ENCODE data around the gene RIBC2.

RIBC2 gene

DNA sequence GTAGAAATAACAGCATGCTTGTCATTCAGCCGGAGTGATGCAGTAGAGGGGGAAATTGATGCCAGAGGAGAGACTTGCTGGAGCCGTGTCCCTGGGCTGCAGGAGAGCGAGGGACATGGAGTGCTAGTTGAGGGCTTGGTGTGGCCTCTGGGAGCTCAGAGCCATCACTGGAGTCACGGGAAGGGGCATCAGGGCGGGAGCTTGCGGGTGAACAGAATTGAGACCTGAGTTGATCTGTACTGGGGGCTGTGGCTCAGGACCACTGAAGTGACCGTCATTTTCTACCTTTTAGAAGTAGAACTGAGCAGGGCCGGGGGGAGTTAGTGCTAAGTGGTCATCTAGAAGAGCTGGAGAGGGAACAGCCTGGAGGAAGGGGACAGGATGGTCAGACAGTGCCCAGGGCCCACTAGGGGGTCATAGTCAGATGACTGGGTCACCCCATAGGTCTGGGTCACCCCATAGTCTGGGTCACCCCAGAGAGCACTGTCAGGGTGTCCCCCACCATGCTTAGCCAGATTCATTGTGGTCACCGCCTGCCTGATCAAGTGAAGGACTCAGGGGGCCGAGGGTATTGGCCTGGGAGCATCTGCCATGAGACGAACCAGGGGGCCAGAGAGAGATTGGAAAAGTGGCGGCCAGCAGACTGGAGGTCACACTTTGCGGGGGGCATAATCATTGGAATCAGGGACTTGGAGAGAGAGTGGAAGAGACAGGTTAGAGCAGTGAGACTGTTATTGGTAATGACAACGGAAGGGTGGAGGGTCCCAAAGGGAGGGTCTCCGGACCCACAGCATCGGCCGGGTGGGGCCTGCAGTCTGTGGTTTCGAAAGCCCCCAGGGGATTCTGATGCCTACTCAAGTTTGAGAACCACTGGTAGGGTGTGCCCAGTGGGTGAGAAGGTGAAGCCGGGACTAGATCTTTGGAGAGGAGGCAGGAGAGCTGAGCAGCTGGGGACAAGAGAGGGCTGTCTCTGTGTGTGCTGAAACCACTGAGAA is 15.2 kb downstream of the RIBC2 start:
- no peak; the same call in 2 of the 3 replicates for ATAC-seq
- TF ChIP-seq, protein P1, sequence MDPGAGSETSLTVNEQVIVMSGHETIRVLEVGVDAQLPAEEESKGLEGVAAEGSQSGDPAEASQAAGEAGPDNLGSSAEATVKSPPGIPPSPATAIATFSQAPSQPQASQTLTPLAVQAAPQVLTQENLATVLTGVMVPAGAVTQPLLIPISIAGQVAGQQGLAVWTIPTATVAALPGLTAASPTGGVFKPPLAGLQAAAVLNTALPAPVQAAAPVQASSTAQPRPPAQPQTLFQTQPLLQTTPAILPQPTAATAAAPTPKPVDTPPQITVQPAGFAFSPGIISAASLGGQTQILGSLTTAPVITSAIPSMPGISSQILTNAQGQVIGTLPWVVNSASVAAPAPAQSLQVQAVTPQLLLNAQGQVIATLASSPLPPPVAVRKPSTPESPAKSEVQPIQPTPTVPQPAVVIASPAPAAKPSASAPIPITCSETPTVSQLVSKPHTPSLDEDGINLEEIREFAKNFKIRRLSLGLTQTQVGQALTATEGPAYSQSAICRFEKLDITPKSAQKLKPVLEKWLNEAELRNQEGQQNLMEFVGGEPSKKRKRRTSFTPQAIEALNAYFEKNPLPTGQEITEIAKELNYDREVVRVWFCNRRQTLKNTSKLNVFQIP (CRISPR knock-in tag; IDR thresholded peaks at IDR 0.05; ENCODE audit: borderline replicate concordance, low read depth): no peak
- no peak for TF ChIP-seq GLIS3 (CRISPR knock-in tag; IDR thresholded peaks at IDR 0.05)
- TF ChIP-seq, protein P2, sequence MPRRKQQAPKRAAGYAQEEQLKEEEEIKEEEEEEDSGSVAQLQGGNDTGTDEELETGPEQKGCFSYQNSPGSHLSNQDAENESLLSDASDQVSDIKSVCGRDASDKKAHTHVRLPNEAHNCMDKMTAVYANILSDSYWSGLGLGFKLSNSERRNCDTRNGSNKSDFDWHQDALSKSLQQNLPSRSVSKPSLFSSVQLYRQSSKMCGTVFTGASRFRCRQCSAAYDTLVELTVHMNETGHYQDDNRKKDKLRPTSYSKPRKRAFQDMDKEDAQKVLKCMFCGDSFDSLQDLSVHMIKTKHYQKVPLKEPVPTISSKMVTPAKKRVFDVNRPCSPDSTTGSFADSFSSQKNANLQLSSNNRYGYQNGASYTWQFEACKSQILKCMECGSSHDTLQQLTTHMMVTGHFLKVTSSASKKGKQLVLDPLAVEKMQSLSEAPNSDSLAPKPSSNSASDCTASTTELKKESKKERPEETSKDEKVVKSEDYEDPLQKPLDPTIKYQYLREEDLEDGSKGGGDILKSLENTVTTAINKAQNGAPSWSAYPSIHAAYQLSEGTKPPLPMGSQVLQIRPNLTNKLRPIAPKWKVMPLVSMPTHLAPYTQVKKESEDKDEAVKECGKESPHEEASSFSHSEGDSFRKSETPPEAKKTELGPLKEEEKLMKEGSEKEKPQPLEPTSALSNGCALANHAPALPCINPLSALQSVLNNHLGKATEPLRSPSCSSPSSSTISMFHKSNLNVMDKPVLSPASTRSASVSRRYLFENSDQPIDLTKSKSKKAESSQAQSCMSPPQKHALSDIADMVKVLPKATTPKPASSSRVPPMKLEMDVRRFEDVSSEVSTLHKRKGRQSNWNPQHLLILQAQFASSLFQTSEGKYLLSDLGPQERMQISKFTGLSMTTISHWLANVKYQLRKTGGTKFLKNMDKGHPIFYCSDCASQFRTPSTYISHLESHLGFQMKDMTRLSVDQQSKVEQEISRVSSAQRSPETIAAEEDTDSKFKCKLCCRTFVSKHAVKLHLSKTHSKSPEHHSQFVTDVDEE (CRISPR knock-in tag; IDR thresholded peaks at IDR 0.05): no peak
- TF ChIP-seq TCF4 (CRISPR knock-in tag; IDR thresholded peaks at IDR 0.05; ENCODE audit: borderline replicate concordance): no peak
- TF ChIP-seq, protein P3, sequence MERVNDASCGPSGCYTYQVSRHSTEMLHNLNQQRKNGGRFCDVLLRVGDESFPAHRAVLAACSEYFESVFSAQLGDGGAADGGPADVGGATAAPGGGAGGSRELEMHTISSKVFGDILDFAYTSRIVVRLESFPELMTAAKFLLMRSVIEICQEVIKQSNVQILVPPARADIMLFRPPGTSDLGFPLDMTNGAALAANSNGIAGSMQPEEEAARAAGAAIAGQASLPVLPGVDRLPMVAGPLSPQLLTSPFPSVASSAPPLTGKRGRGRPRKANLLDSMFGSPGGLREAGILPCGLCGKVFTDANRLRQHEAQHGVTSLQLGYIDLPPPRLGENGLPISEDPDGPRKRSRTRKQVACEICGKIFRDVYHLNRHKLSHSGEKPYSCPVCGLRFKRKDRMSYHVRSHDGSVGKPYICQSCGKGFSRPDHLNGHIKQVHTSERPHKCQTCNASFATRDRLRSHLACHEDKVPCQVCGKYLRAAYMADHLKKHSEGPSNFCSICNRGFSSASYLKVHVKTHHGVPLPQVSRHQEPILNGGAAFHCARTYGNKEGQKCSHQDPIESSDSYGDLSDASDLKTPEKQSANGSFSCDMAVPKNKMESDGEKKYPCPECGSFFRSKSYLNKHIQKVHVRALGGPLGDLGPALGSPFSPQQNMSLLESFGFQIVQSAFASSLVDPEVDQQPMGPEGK (CRISPR knock-in tag; IDR thresholded peaks at IDR 0.05; ENCODE audit: borderline replicate concordance): no peak
- TF ChIP-seq ZFP30 (CRISPR knock-in tag; IDR thresholded peaks at IDR 0.05): no peak
- TF ChIP-seq SNAI2 (CRISPR knock-in tag; IDR thresholded peaks at IDR 0.05): no peak
- no peak for TF ChIP-seq RARB (CRISPR knock-in tag; IDR thresholded peaks at IDR 0.05)
- TF ChIP-seq, protein P4, sequence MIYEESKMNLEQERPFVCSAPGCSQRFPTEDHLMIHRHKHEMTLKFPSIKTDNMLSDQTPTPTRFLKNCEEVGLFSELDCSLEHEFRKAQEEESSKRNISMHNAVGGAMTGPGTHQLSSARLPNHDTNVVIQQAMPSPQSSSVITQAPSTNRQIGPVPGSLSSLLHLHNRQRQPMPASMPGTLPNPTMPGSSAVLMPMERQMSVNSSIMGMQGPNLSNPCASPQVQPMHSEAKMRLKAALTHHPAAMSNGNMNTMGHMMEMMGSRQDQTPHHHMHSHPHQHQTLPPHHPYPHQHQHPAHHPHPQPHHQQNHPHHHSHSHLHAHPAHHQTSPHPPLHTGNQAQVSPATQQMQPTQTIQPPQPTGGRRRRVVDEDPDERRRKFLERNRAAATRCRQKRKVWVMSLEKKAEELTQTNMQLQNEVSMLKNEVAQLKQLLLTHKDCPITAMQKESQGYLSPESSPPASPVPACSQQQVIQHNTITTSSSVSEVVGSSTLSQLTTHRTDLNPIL (CRISPR knock-in tag; IDR thresholded peaks at IDR 0.05; ENCODE audit: low read depth): no peak
- no peak for TF ChIP-seq ZC3H10 (CRISPR knock-in tag; IDR thresholded peaks at IDR 0.05)
- no peak for TF ChIP-seq ZFP3 (CRISPR knock-in tag; IDR thresholded peaks at IDR 0.05)
- no peak for TF ChIP-seq ISL1 (CRISPR knock-in tag; IDR thresholded peaks at IDR 0.05)
- no peak for TF ChIP-seq BACH2 (CRISPR knock-in tag; IDR thresholded peaks at IDR 0.05; ENCODE audit: borderline replicate concordance)

DNA sequence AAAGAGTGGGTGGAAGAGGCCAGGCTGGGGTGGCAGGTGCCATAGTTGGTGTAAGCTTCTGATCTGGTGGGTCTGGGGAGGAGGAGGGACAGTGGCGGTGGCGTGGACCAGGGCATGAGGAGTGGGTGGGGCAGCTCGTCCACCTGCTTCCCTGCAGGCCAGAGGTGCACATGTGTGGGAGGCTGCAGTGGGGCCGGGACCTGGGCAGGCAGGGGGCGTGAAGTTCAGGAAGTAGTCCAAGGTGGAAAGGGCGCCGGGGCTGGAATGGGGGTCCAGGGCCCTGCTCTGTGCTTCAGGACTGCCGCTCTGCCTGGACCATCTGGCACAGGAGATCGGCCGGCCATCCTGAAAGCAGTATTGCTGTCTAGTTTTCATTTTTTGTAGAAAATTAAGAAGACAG is 15.9 kb downstream of the RIBC2 start:
- ATAC-seq: no peak

More for the DNA sequence above, 15.9 kb downstream of the RIBC2 start:
- no peak for TF ChIP-seq ESRRG (CRISPR knock-in tag; IDR thresholded peaks at IDR 0.05)
- TF ChIP-seq TCF4 (CRISPR knock-in tag; IDR thresholded peaks at IDR 0.05; ENCODE audit: borderline replicate concordance): no peak
- TF ChIP-seq ARNTL (CRISPR knock-in tag; IDR thresholded peaks at IDR 0.05; ENCODE audit: borderline replicate concordance, low read depth): no peak
- no peak for TF ChIP-seq RARB (CRISPR knock-in tag; IDR thresholded peaks at IDR 0.05)
- no peak for TF ChIP-seq ZNF8 (CRISPR knock-in tag; IDR thresholded peaks at IDR 0.05)
- TF ChIP-seq, protein P5, sequence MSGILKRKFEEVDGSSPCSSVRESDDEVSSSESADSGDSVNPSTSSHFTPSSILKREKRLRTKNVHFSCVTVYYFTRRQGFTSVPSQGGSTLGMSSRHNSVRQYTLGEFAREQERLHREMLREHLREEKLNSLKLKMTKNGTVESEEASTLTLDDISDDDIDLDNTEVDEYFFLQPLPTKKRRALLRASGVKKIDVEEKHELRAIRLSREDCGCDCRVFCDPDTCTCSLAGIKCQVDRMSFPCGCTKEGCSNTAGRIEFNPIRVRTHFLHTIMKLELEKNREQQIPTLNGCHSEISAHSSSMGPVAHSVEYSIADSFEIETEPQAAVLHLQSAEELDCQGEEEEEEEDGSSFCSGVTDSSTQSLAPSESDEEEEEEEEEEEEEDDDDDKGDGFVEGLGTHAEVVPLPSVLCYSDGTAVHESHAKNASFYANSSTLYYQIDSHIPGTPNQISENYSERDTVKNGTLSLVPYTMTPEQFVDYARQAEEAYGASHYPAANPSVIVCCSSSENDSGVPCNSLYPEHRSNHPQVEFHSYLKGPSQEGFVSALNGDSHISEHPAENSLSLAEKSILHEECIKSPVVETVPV (CRISPR knock-in tag; IDR thresholded peaks at IDR 0.05): no peak
- TF ChIP-seq TOX (CRISPR knock-in tag; IDR thresholded peaks at IDR 0.05; ENCODE audit: borderline replicate concordance): no peak
- TF ChIP-seq OSR1 (CRISPR knock-in tag; IDR thresholded peaks at IDR 0.05): no peak
- TF ChIP-seq GLIS3 (CRISPR knock-in tag; IDR thresholded peaks at IDR 0.05): no peak
- TF ChIP-seq ZNF70 (CRISPR knock-in tag; IDR thresholded peaks at IDR 0.05): no peak
- TF ChIP-seq ISL1 (CRISPR knock-in tag; IDR thresholded peaks at IDR 0.05): no peak
- TF ChIP-seq ZNF565 (CRISPR knock-in tag; conservative IDR thresholded peaks at IDR 0.05; ENCODE audit: low read depth): no peak
- TF ChIP-seq, protein P3 (CRISPR knock-in tag; IDR thresholded peaks at IDR 0.05; ENCODE audit: borderline replicate concordance): no peak
- TF ChIP-seq CSDC2 (CRISPR knock-in tag; IDR thresholded peaks at IDR 0.05): no peak
- TF ChIP-seq ZFP30 (CRISPR knock-in tag; IDR thresholded peaks at IDR 0.05): no peak
- TF ChIP-seq PPARA (CRISPR knock-in tag; IDR thresholded peaks at IDR 0.05; ENCODE audit: borderline replicate concordance): no peak
- TF ChIP-seq, protein P2 (CRISPR knock-in tag; IDR thresholded peaks at IDR 0.05): no peak
- TF ChIP-seq ZFP3 (CRISPR knock-in tag; IDR thresholded peaks at IDR 0.05): no peak
- TF ChIP-seq SNAI2 (CRISPR knock-in tag; IDR thresholded peaks at IDR 0.05): no peak
